ENCODE measurements around the gene CYB561A3. TPM values are rescaled to one million over a fixed set of nuclear protein-coding genes. Genes with fewer than 3 reads are reported as not detected.

The CYB561A3 gene
- polyA plus RNA-seq, 2 of the 4 experiments (the other 2 are of a cell fraction) = 50.8 to 56.9 TPM

DNA sequence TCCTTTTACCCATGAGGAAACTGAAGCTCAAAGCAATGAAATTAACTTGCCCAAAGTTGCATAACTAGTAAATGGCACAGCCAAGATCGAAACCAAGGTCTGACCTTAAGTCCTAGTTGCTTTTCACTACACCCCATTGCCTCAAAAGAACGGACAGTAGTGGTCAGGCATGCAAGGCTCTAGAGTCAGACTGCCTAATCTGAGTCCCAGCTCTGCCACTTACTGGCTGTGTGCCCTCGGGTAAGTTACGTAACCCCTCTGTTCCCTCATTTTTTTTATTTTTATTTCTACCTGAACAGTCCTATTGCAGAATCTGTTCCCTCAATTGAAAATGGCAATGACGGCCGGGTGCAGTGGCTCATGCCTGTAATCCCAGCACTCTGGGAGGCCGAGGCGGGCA lies 9.6 kb downstream of the CYB561A3 start (continued):
- TF ChIP-seq, protein P1, sequence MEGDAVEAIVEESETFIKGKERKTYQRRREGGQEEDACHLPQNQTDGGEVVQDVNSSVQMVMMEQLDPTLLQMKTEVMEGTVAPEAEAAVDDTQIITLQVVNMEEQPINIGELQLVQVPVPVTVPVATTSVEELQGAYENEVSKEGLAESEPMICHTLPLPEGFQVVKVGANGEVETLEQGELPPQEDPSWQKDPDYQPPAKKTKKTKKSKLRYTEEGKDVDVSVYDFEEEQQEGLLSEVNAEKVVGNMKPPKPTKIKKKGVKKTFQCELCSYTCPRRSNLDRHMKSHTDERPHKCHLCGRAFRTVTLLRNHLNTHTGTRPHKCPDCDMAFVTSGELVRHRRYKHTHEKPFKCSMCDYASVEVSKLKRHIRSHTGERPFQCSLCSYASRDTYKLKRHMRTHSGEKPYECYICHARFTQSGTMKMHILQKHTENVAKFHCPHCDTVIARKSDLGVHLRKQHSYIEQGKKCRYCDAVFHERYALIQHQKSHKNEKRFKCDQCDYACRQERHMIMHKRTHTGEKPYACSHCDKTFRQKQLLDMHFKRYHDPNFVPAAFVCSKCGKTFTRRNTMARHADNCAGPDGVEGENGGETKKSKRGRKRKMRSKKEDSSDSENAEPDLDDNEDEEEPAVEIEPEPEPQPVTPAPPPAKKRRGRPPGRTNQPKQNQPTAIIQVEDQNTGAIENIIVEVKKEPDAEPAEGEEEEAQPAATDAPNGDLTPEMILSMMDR (IDR thresholded peaks at IDR 0.05) = no peak
- no peak for TF ChIP-seq EHF (CRISPR knock-in tag; IDR thresholded peaks at IDR 0.05)
- no peak for TF ChIP-seq RNF2 (IDR thresholded peaks at IDR 0.05; ENCODE audit: borderline replicate concordance, low read depth)

DNA sequence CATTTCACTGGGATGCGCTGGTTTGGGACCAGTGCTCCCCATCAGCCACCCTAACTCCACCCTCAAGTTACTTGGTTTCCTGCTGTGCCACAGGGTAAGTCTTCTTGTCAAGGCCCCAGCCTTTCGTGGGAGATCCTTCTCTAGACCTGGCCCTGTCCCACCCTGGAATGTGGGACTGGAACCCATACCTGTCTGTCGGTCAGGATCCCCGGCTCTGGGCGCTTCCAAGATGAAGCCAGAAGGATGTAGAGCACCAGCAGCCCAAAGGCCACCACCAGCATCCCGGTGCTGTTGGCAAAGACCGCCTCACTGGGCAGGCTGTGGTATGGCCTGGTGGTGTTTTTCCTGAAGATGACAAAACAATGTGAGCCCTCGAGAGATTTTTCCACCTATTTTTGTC lies 10.9 kb downstream of the CYB561A3 start:
- TF ChIP-seq HDAC2 (IDR thresholded peaks at IDR 0.05) = no peak
- TF ChIP-seq FOXS1 (CRISPR knock-in tag; IDR thresholded peaks at IDR 0.05) = no peak
- TF ChIP-seq KDM5A (IDR thresholded peaks at IDR 0.05) = no peak
- no peak for TF ChIP-seq EHF (CRISPR knock-in tag; IDR thresholded peaks at IDR 0.05)
- no peak for TF ChIP-seq SMC3 (IDR thresholded peaks at IDR 0.05)
- no peak for TF ChIP-seq KDM1A (IDR thresholded peaks at IDR 0.05; ENCODE audit: low read depth)
- no peak for TF ChIP-seq RAD21 (conservative IDR thresholded peaks at IDR 0.05 in 1 of 2, IDR thresholded peaks at IDR 0.05 in 1 of 2)
- no peak for TF ChIP-seq SREBF2 (IDR thresholded peaks at IDR 0.05)
- TF ChIP-seq FOSB (CRISPR knock-in tag; IDR thresholded peaks at IDR 0.05) = no peak
- no peak for TF ChIP-seq BHLHE40 (IDR thresholded peaks at IDR 0.05; ENCODE audit: low read depth, low read length)
- TF ChIP-seq CBX8 (IDR thresholded peaks at IDR 0.05) = no peak
- no peak for TF ChIP-seq HEYL (CRISPR knock-in tag; IDR thresholded peaks at IDR 0.05)
- WGBS (ENCODE audit: missing lambda C conversion rate) = 94% methylated on average over 6 of the region's 8 CpGs
- FAIRE-seq (no peak), ATAC-seq (no peak), DNase-seq (ENCODE audit: low read depth in 1 of 2, low spot score in 1 of 2) (no peak)
- CTCF ChIA-PET = interaction anchor here (0.9 to 33.1 kb wide), 4 partner anchors 12 to 97 kb away, joined by 4 to 521 read pairs (median 194); partner anchors contain the start of genes CYB561A3, DDB1, TKFC and TMEM138
- POLR2A ChIA-PET = interaction anchor here (2.0 kb wide), 1 partner anchor 11 kb away, joined by 13 read pairs; the partner anchor contains the start of genes CYB561A3 and TMEM138
- H3K9me3 ChIP-seq = no peaks in the 10 kb centered on the region
- H3K27ac ChIP-seq = no peak overlapping the region
- no peak overlapping the region for H3K4me3 ChIP-seq
- no peak overlapping the region for H3K4me2 ChIP-seq
- no peaks in the 10 kb centered on the region for H3K4me1 ChIP-seq

DNA sequence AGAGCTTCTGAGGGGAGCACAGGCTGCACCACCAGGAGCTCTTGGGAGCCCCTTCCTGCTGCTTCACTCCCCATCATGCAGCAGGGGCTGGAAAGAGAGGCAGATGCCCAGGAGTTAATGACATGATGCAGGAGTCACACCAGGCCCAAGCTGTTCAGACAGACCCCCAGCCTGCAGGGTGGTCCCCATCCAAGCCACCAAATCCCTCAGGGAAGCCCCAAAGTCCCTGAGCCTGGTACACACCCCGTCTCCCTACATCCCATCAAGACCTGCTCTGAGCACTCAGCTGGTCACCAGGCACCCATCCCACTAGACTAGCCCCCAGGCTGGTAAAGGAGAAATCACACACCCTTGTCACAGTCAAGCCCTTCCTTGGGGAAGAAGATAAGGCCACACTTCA lies 11.3 kb downstream of the CYB561A3 start:
- no peak for ATAC-seq
- Histone ChIP-seq H3K4me1 (no peaks in the 10 kb centered on the region), H3K27ac (no peak overlapping the region), H3K4me2 (no peak overlapping the region), H3K9me3 (no peaks in the 10 kb centered on the region), H3K4me3 (no peak overlapping the region)
- CTCF ChIA-PET = interaction anchor here (0.9 to 33.1 kb wide), 6 partner anchors 8 to 96 kb away, joined by 4 to 521 read pairs (median 18); partner anchors contain the start of genes CYB561A3, DDB1, TKFC and TMEM138
- WGBS (ENCODE audit: missing lambda C conversion rate) = 100% methylated on average over 1 of the region's 1 CpG
- TF ChIP-seq EHMT2 (IDR thresholded peaks at IDR 0.05; ENCODE audit: low read depth) = no peak
- no peak for TF ChIP-seq GATA3 (IDR thresholded peaks at IDR 0.05; ENCODE audit: borderline replicate concordance)
- no peak for TF ChIP-seq HDAC2 (IDR thresholded peaks at IDR 0.05)
- DNase-seq (ENCODE audit: low read depth in 1 of 2, low spot score in 1 of 2) = no peak
- no peak for FAIRE-seq
- POLR2A ChIA-PET = interaction anchor here (1.4 kb wide), 1 partner anchor 11 kb away, joined by 6 read pairs; the partner anchor contains the start of genes CYB561A3 and TMEM138

DNA sequence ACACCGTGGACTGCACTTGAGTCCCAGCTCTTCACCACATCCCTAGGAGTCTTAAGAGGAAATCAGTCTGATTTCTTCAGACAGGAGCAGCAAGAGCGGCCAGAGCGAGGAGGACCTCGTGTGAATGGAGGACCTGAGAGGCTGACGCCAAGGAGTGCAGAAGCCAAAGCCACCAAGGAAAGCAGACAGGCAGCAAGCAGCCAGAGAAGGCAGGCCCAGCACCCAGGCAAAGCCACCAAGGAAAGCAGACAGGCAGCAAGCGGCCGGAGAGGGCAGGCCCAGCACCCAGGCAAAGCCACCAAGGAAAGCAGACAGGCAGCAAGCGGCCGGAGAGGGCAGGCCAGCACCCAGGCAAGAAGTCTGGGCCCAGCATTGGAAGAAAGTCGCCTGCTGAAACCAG lies 11.8 kb downstream of the CYB561A3 start:
- H3K9me3 ChIP-seq = no peaks in the 10 kb centered on the region
- H3K4me2 ChIP-seq = no peak overlapping the region
- no peak for DNase-seq (ENCODE audit: low read depth in 1 of 2, low spot score in 1 of 2)
- POLR2A ChIA-PET = interaction anchor here (1.4 kb wide), 1 partner anchor 12 kb away, joined by 6 read pairs; the partner anchor contains the start of genes CYB561A3 and TMEM138
- ATAC-seq = no peak
- no peaks in the 10 kb centered on the region for H3K4me1 ChIP-seq
- H3K27ac ChIP-seq = no peak overlapping the region
- CTCF ChIA-PET = interaction anchor here (0.9 to 33.1 kb wide), 5 partner anchors 8 to 96 kb away, joined by 4 to 521 read pairs (median 16); partner anchors contain the start of genes CYB561A3, DDB1, TKFC and TMEM138
- H3K4me3 ChIP-seq = no peak overlapping the region
- 88% methylated on average over 8 of the region's 10 CpGs for WGBS (ENCODE audit: missing lambda C conversion rate)
- no peak for FAIRE-seq
- TF ChIP-seq CBX8 (IDR thresholded peaks at IDR 0.05) = no peak
- TF ChIP-seq JUN (IDR thresholded peaks at IDR 0.05) = no peak
- TF ChIP-seq KDM1A (IDR thresholded peaks at IDR 0.05; ENCODE audit: low read depth) = no peak
- TF ChIP-seq, protein P2, sequence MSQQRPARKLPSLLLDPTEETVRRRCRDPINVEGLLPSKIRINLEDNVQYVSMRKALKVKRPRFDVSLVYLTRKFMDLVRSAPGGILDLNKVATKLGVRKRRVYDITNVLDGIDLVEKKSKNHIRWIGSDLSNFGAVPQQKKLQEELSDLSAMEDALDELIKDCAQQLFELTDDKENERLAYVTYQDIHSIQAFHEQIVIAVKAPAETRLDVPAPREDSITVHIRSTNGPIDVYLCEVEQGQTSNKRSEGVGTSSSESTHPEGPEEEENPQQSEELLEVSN (IDR thresholded peaks at IDR 0.05; ENCODE audit: borderline replicate concordance, low read depth) = no peak
- TF ChIP-seq RFX5 (IDR thresholded peaks at IDR 0.05) = no peak
- no peak for TF ChIP-seq KDM5A (IDR thresholded peaks at IDR 0.05)
- no peak for TF ChIP-seq NR3C1 (IDR thresholded peaks at IDR 0.05)
- TF ChIP-seq NFE2L2 (conservative IDR thresholded peaks at IDR 0.05; ENCODE audit: low read length) = no peak
- no peak for TF ChIP-seq HOXB13 (CRISPR knock-in tag; IDR thresholded peaks at IDR 0.05; ENCODE audit: low read depth)
- no peak for TF ChIP-seq EHF (CRISPR knock-in tag; IDR thresholded peaks at IDR 0.05)

All from A549 (cell line).